Chondrocyte (in vitro differentiated cells): ENCODE data around the gene CRISPLD2. TPM values are rescaled to one million over a fixed set of nuclear protein-coding genes. Genes with fewer than 3 reads are reported as not detected.
A peak's percentile ranks its signal among the peaks of the same experiment; 100 is the strongest.
"Not testable (repeated sequence)": the region's sequence is repeated elsewhere in the genome, so short reads cannot be mapped to it uniquely, and the experiment has no call there.

ENCODE experiments used
- DNase-seq: peaks from one replicate; pipeline ENCODE4 v3.0.0; 2021; ENCODE audit warnings: mixed read lengths, low spot score
- H3K27ac Mint-ChIP-seq: one replicate; pipeline ENCODE4 v1.8.0; 2021; ENCODE audit warnings: mild to moderate bottlenecking, moderate library complexity, mixed read lengths; ENCODE audit not compliant: unreplicated experiment
- H3K27me3 Mint-ChIP-seq: 2 replicates; pipeline ENCODE4 v1.8.0; 2021; ENCODE audit warnings: low read depth, mixed read lengths
- H3K36me3 Mint-ChIP-seq: 2 replicates; pipeline ENCODE4 v1.8.0; 2021; ENCODE audit warnings: low read depth, mixed read lengths
- H3K4me1 Mint-ChIP-seq: 2 replicates; pipeline ENCODE4 v1.8.0; 2021; ENCODE audit warnings: low read depth, mild to moderate bottlenecking, mixed read lengths
- H3K4me3 Mint-ChIP-seq: one replicate; pipeline ENCODE4 v1.8.0; 2021; ENCODE audit warnings: mild to moderate bottlenecking, moderate library complexity, mixed read lengths; ENCODE audit not compliant: unreplicated experiment
- H3K9me3 Mint-ChIP-seq: 2 replicates; pipeline ENCODE4 v1.8.0; 2021; ENCODE audit warnings: low read depth, mixed read lengths
- CTCF ChIP-seq: fragments of 200-600 bp; sonication (generic); IDR thresholded peaks from 2 replicates; pipeline ENCODE4 v1.5.0; 2021; ENCODE audit warnings: antibody characterized with exemption, mild to moderate bottlenecking, moderate library complexity
- total RNA-seq: library from RNA; stranded (reverse); gene quantifications from 3 replicates; pipeline ENCODE4 v1.2.1, GENCODE V29; 2021

CRISPLD2 gene
- total RNA-seq, 1 donor from 2014 or later: 12.1 TPM

- Mint-ChIP-seq H3K36me3 (peaks cover 8% of the 10 kb centered on the region), H3K9me3 (peaks cover 6% of the 10 kb centered on the region), H3K4me1 (peaks cover 21% of the 10 kb centered on the region), H3K4me3 (no peak overlapping the region), H3K27ac (no peak overlapping the region), H3K27me3 (no peaks in the 10 kb centered on the region)
- no peak for TF ChIP-seq CTCF
- DNase-seq: no peak
Observed at GRCh38 chr16:84853534-84853933, 33.7 kb downstream of the CRISPLD2 start.

- DNase-seq: no peak
- Mint-ChIP-seq H3K36me3 (peaks cover 10% of the 10 kb centered on the region), H3K4me1 (peaks cover 21% of the 10 kb centered on the region)
Observed at GRCh38 chr16:84854759-84855158, 35.0 kb downstream of the CRISPLD2 start.

GRCh38 chr16:84855435-84856202 lies 35.8 kb downstream of the CRISPLD2 start:
- not testable (repeated sequence) for H3K27me3 Mint-ChIP-seq, H3K4me3 Mint-ChIP-seq, H3K27ac Mint-ChIP-seq, DNase-seq
- peaks cover 20% of the 10 kb centered on the region for H3K4me1 Mint-ChIP-seq
- H3K36me3 Mint-ChIP-seq: peaks cover 16% of the 10 kb centered on the region
- H3K9me3 Mint-ChIP-seq: peaks cover 24% of the 10 kb centered on the region

More at GRCh38 chr16:84854759-84855158, 35.0 kb downstream of the CRISPLD2 start:
- H3K27me3 Mint-ChIP-seq: no peaks in the 10 kb centered on the region
- H3K9me3 Mint-ChIP-seq: peaks cover 16% of the 10 kb centered on the region
- TF ChIP-seq CTCF: no peak
- H3K4me3 Mint-ChIP-seq: no peak overlapping the region
- peak overlapping the region; percentile 57 for H3K27ac Mint-ChIP-seq

- peaks cover 13% of the 10 kb centered on the region for H3K36me3 Mint-ChIP-seq
- H3K27ac Mint-ChIP-seq, H3K27me3 Mint-ChIP-seq: not testable (repeated sequence)
Observed at GRCh38 chr16:84856203-84856581, 36.4 kb downstream of the CRISPLD2 start.

GRCh38 chr16:84856811-84857210 lies 37.0 kb downstream of the CRISPLD2 start:
- peaks cover 25% of the 10 kb centered on the region for H3K9me3 Mint-ChIP-seq
- peaks cover 16% of the 10 kb centered on the region for H3K36me3 Mint-ChIP-seq
- H3K4me1 Mint-ChIP-seq, H3K27me3 Mint-ChIP-seq, DNase-seq, H3K27ac Mint-ChIP-seq, H3K4me3 Mint-ChIP-seq: not testable (repeated sequence)

More at GRCh38 chr16:84856203-84856581, 36.4 kb downstream of the CRISPLD2 start:
- peaks cover 15% of the 10 kb centered on the region for H3K4me1 Mint-ChIP-seq
- H3K9me3 Mint-ChIP-seq: peaks cover 25% of the 10 kb centered on the region
- not testable (repeated sequence) for H3K4me3 Mint-ChIP-seq, DNase-seq

GRCh38 chr16:84859681-84860080 lies 39.9 kb downstream of the CRISPLD2 start:
- H3K9me3 Mint-ChIP-seq: peaks cover 25% of the 10 kb centered on the region
- DNase-seq: no peak
- peaks cover 12% of the 10 kb centered on the region for H3K4me1 Mint-ChIP-seq
- no peak for TF ChIP-seq CTCF
- H3K4me3 Mint-ChIP-seq: no peak overlapping the region
- peaks cover 4% of the 10 kb centered on the region for H3K27me3 Mint-ChIP-seq
- H3K36me3 Mint-ChIP-seq: peaks cover 16% of the 10 kb centered on the region
- H3K27ac Mint-ChIP-seq: no peak overlapping the region

GRCh38 chr16:84860383-84860782 lies 40.6 kb downstream of the CRISPLD2 start:
- no peak for DNase-seq
- peaks cover 15% of the 10 kb centered on the region for H3K36me3 Mint-ChIP-seq
- H3K27ac Mint-ChIP-seq: no peak overlapping the region
- peaks cover 25% of the 10 kb centered on the region for H3K9me3 Mint-ChIP-seq
- H3K27me3 Mint-ChIP-seq: peaks cover 5% of the 10 kb centered on the region
- no peak for TF ChIP-seq CTCF
- H3K4me3 Mint-ChIP-seq: no peak overlapping the region
- H3K4me1 Mint-ChIP-seq: peaks cover 8% of the 10 kb centered on the region
